Neuron (in vitro differentiated cells): ENCODE results near the gene DAAM1.

Experiments
- H2AFZ ChIP-seq: one replicate; pipeline ENCODE4 v1.6.1; 2013; ENCODE audit warnings: low read depth, mild to moderate bottlenecking, inconsistent platforms, low read length, moderate library complexity
- H3K27me3 ChIP-seq: one replicate; pipeline ENCODE4 v1.6.1; 2013; ENCODE audit warnings: low read length; ENCODE audit not compliant: insufficient read depth
- H3K36me3 ChIP-seq: one replicate; pipeline ENCODE4 v1.6.1; 2013; ENCODE audit warnings: low read length; ENCODE audit not compliant: insufficient read depth
- H3K4me1 ChIP-seq: one replicate; pipeline ENCODE4 v1.6.1; 2013; ENCODE audit warnings: low read length; ENCODE audit not compliant: insufficient read depth
- H3K4me3 ChIP-seq: 2 replicates; pipeline ENCODE4 v1.5.1; 2013; ENCODE audit warnings: mild to moderate bottlenecking, low read length, moderate library complexity
- H3K9me3 ChIP-seq: one replicate; pipeline ENCODE4 v1.6.1; 2013; ENCODE audit warnings: low read length

DAAM1 gene

GRCh38 chr14:59354666-59355065 is 166.2 kb downstream of the DAAM1 start:
- H3K4me1 ChIP-seq = no peaks in the 10 kb centered on the region
- H3K27me3 ChIP-seq = no peaks in the 10 kb centered on the region
- H3K4me3 ChIP-seq = no peak overlapping the region
- no peaks in the 10 kb centered on the region for H3K9me3 ChIP-seq
- no peak overlapping the region for H2AFZ ChIP-seq
- peaks cover 94% of the 10 kb centered on the region for H3K36me3 ChIP-seq

DNA sequence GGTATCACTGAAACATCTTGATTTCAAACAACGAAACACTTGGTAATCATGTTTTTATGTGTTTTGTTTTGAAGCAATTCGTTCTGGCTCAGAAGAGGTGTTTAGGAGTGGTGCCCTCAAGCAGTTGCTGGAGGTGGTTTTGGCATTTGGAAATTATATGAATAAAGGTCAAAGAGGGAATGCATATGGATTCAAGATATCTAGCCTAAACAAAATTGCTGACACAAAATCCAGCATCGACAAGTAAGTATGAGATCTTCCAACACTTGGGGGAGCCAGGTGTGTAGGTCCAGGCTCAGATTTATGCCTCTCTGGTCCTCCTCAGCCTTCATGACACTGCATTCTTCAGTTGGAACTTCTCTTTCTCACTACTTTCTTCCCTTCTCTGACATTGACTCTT is 166.6 kb downstream of the DAAM1 start:
- Histone ChIP-seq H3K27me3 (no peaks in the 10 kb centered on the region), H3K4me3 (no peak overlapping the region), H3K36me3 (peaks cover 94% of the 10 kb centered on the region), H2AFZ (no peak overlapping the region), H3K9me3 (no peaks in the 10 kb centered on the region), H3K4me1 (no peaks in the 10 kb centered on the region)

- Histone ChIP-seq H2AFZ (no peak overlapping the region), H3K9me3 (no peaks in the 10 kb centered on the region), H3K4me1 (no peaks in the 10 kb centered on the region), H3K27me3 (no peaks in the 10 kb centered on the region), H3K36me3 (peaks cover 96% of the 10 kb centered on the region), H3K4me3 (no peak overlapping the region)
These were observed 167.8 kb downstream of the DAAM1 start for GRCh38 chr14:59356312-59356711.

DNA sequence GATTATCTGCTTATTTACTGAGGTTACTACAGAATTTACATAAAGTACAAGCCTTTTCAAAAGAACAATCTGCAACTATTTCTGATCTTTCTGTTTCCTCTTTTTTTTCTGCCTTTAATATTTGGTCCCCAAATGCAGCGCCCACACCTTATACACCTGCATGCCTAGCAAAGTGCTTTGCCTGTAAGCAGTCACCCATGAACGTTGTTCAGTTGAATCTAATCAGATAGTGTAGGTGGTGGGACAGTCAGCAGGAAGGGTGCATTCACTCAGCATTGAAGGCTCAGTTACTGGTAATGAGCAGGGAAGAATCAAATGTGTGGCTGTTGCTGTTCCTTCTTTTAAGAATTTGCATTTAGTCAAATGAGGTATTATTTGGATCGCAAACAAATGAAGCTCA is 168.3 kb downstream of the DAAM1 start:
- Histone ChIP-seq H3K27me3 (no peaks in the 10 kb centered on the region), H2AFZ (no peak overlapping the region), H3K4me1 (no peaks in the 10 kb centered on the region), H3K4me3 (no peak overlapping the region), H3K36me3 (peaks cover 95% of the 10 kb centered on the region), H3K9me3 (no peaks in the 10 kb centered on the region)

DNA sequence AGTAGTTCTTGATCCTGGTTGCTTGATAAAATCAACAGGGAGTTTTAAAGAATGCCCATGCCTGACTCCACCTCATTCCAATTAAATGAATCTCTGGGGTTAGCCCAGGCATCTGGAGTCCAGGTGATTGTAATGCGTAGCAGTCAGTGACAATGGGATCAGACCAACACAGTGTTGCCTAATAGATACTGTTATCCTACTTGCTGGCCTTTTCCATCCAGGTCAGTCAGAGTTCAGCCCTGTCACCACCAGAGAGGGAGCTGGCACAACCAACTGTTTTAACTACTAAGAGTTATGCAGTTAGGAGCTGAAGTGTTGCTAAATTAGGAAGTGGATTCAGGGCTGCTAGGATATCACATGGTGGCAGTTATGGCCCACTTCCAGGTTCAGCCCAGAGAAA is 169.6 kb downstream of the DAAM1 start:
- H3K27me3 ChIP-seq = no peaks in the 10 kb centered on the region
- peaks cover 95% of the 10 kb centered on the region for H3K36me3 ChIP-seq
- H3K4me1 ChIP-seq = no peaks in the 10 kb centered on the region
- no peaks in the 10 kb centered on the region for H3K9me3 ChIP-seq
- H3K4me3 ChIP-seq = no peak overlapping the region
- no peak overlapping the region for H2AFZ ChIP-seq

DNA sequence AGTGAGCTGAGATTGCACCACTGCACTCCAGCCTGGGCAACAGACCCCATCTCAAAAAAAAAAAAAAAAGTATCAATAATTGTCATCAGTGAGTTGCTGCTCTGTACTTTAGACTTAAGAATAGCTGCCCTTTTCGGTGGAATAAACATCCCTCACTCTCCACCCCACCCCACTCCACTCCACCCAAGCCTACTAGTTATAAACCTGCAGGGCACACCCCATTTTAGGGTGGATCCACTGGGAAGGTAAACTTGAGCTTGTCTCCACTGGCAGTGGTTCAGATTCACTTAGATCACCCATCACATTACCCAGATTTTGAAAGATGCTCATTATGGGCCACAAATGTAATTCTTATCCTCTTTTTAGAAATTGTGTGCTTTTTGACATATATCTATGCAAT is 170.3 kb downstream of the DAAM1 start:
- Histone ChIP-seq H3K36me3 (peaks cover 95% of the 10 kb centered on the region), H3K4me1 (no peaks in the 10 kb centered on the region), H3K9me3 (no peaks in the 10 kb centered on the region), H2AFZ (no peak overlapping the region), H3K27me3 (no peaks in the 10 kb centered on the region), H3K4me3 (no peak overlapping the region)

DNA sequence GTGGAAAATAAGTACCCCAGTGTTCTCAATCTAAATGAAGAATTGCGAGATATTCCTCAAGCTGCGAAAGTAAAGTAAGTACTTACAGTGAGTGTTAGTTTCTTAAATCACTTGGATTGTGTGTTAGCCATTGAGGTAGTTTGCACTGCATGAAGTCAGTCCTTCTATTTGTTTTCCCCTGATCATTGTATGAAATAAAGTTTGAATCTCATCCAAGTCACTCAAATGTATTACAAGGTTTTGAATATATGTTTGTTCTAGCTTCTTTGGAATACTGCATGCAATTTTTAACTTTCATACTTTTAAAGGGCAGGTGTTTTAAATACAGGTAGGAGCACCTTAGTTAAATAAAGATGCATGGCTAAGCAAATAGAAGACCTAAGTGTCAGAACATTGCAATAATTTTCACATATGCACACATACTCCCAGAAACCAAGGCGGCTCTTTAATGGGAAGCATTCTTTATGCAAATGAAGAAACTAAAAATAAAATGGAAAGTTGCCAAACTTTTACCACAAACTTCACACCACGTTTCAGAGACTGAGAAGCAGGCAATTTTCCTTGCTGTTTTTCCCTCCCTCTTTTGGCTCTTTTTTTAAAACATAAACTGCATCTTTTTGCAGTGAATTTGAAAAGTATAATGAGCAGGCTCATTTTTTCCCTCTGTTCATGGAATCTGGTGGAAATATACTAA is 171.1 kb downstream of the DAAM1 start:
- Histone ChIP-seq H3K9me3 (no peaks in the 10 kb centered on the region), H2AFZ (no peak overlapping the region), H3K4me1 (no peaks in the 10 kb centered on the region), H3K4me3 (no peak overlapping the region), H3K36me3 (peaks cover 98% of the 10 kb centered on the region), H3K27me3 (no peaks in the 10 kb centered on the region)

- Histone ChIP-seq H3K4me1 (no peaks in the 10 kb centered on the region), H2AFZ (no peak overlapping the region), H3K4me3 (no peak overlapping the region), H3K9me3 (no peaks in the 10 kb centered on the region), H3K27me3 (no peaks in the 10 kb centered on the region), H3K36me3 (peaks cover 98% of the 10 kb centered on the region)
These were observed 171.8 kb downstream of the DAAM1 start for GRCh38 chr14:59360233-59360632.

DNA sequence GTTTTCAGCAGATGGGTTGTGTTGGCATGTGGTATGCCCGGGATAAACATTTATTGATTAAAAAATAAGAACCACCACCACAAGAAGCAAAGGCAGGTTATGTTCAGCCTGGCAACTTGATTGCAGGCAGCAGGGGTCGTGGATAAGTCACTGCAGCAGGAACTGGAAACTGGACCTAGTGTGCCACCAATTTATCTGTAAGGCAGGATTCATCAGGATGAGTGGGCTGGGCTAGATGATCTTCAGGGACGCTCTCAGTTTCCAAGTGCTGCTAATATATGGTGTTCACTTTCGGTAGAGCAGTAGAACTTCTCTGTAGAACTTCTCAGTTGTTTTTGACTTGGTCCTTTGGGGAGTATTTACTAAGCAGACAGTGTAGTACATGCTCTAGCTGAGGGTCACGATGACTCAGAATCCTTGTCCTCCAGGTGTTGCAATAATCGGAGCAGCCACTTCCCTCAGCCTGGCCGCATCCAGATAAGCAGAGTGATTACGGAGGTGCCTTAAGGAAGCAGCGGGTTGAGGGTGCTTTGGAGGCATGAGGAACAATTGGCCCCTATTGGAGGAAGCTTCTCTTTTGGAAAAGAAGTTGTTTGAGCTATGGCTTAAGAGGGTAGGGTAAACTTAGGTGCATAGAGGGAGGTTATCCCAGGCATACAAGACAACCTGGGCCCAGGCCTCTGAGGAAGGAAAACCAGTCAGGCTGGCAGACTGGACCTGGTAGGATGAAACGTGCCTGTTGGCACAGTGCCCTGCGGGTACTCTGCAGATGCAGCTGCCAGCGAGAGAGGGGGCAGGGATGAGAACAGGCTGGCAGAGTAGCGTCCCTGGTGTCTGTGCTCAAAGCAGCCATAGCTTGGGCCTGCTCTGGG is 172.7 kb downstream of the DAAM1 start:
- no peaks in the 10 kb centered on the region for H3K27me3 ChIP-seq
- no peaks in the 10 kb centered on the region for H3K9me3 ChIP-seq
- H3K36me3 ChIP-seq = peaks cover 95% of the 10 kb centered on the region
- H3K4me3 ChIP-seq = no peak overlapping the region
- no peaks in the 10 kb centered on the region for H3K4me1 ChIP-seq
- no peak overlapping the region for H2AFZ ChIP-seq

DNA sequence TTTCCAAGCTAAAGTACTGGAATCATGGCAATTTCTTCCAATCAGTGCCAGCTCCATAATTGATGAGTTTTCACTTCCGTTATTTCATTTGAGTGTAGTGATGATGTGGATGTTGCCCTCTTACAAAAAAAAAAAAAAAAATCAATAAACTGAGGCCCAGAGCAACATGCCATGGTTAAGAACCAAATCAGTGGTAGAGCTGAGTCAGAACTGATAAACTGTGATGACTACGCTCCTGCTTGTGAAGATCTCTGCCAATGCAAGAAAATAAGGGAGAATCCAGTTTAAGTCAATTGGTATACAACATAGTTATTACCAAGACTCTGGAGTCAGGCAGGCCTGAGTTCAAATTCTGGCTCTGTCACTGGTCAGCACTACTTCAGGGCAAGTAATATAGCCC is 174.0 kb downstream of the DAAM1 start:
- Histone ChIP-seq H3K4me1 (no peaks in the 10 kb centered on the region), H3K27me3 (no peaks in the 10 kb centered on the region), H2AFZ (no peak overlapping the region)

DNA sequence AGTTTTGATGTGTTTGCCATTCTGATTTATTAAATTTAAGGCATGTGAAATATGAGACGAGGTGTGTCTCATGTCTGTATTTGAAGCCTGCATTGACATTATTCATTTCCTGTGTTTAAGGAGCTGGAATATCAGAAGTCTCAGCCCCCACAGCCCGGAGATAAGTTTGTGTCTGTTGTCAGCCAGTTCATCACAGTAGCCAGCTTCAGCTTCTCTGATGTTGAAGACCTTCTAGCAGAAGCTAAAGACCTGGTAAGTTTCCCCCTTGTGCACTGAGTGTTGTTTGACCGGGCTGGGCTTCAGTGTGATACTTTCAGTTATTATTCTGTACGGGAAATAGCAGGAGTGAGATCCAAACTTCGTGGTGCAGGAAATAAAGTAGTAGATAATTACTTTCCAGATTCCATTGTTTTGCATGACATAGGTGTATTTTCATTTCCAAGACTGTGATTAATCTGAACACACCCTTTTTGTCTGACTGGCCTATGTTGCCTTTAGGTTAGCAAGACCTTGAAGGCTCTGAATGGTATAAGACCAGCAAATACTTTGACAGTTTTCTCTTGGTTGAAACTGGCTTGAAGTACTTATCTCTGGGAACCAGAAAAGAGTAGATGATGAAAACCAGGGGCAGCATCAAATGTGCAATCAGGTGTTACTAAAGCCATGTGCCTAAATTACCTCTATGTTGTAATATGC is 175.2 kb downstream of the DAAM1 start:
- H3K36me3 ChIP-seq = peaks cover 95% of the 10 kb centered on the region

More for the DNA sequence above, 174.0 kb downstream of the DAAM1 start:
- H3K36me3 ChIP-seq = peaks cover 93% of the 10 kb centered on the region
- no peaks in the 10 kb centered on the region for H3K9me3 ChIP-seq
- H3K4me3 ChIP-seq = no peak overlapping the region

DNA sequence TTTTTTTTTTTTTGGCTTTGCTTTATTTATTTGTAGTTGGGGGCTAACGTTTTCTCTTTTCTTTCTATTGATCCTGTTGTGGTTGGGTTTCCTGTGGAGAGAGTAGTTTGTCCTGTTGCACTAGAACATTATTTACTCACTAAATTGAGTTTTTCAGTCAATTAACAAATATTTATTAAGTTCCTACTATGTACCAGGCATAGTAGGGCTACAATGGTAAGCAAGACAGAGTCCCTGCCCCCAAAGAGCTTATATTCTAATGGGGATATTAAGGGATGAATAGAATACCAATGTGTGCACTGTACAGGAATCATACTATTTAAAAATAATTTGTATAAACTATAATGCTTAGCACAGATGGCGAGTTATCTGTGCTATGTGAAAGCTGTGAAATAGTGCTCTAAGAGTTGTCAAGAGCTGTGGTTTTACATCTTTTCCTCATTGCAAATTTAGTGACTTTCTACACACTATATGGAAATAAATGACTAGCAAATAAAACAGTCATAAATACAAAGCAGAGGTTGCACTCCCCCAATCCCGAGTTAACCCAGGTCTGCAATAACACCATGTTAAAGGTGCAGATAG is 181.8 kb downstream of the DAAM1 start:
- H3K27me3 ChIP-seq = no peaks in the 10 kb centered on the region
- no peak overlapping the region for H2AFZ ChIP-seq
- no peaks in the 10 kb centered on the region for H3K4me1 ChIP-seq
- no peaks in the 10 kb centered on the region for H3K9me3 ChIP-seq
- no peak overlapping the region for H3K4me3 ChIP-seq
- peaks cover 45% of the 10 kb centered on the region for H3K36me3 ChIP-seq

More for the DNA sequence above, 175.2 kb downstream of the DAAM1 start:
- Histone ChIP-seq H3K4me1 (no peaks in the 10 kb centered on the region), H3K9me3 (no peaks in the 10 kb centered on the region), H3K27me3 (no peaks in the 10 kb centered on the region), H3K4me3 (no peak overlapping the region), H2AFZ (no peak overlapping the region)

- peaks cover 32% of the 10 kb centered on the region for H3K36me3 ChIP-seq
- H3K4me1 ChIP-seq = no peaks in the 10 kb centered on the region
- no peak overlapping the region for H2AFZ ChIP-seq
- H3K4me3 ChIP-seq = no peak overlapping the region
- H3K9me3 ChIP-seq = no peaks in the 10 kb centered on the region
- no peaks in the 10 kb centered on the region for H3K27me3 ChIP-seq
These were observed 183.3 kb downstream of the DAAM1 start for GRCh38 chr14:59371771-59372170.
